Fibroblast of skin of right biceps (primary cell): ENCODE measurements around the gene SSBP3.

Source experiments
- DNase-seq: peaks from one replicate; pipeline ENCODE4 v3.0.0-alpha.2; 2013

Gene SSBP3

GRCh38 chr1:54409156-54410142 is 3.3 kb upstream of the SSBP3 start:
- DNase-seq = no peak

- DNase-seq = peak; percentile 87
Measured at GRCh38 chr1:54408147-54409066, 2.2 kb upstream of the SSBP3 start.

- DNase-seq = peak; percentile 94
Measured at GRCh38 chr1:54407404-54408146, 1.4 kb upstream of the SSBP3 start.

- no peak for DNase-seq
Measured at GRCh38 chr1:54407154-54407403, 885 bp upstream of the SSBP3 start.

- DNase-seq = no peak
Measured at GRCh38 chr1:54405898-54406293, 298 bp downstream of the SSBP3 start.

- peak; percentile 22 for DNase-seq
Measured at GRCh38 chr1:54404939-54405897, 976 bp downstream of the SSBP3 start.

GRCh38 chr1:54404263-54404662 is 1.9 kb downstream of the SSBP3 start:
- no peak for DNase-seq

GRCh38 chr1:54403808-54404261 is 2.4 kb downstream of the SSBP3 start:
- DNase-seq = peak; percentile 82

GRCh38 chr1:54403405-54403804 is 2.8 kb downstream of the SSBP3 start:
- no peak for DNase-seq

DNA sequence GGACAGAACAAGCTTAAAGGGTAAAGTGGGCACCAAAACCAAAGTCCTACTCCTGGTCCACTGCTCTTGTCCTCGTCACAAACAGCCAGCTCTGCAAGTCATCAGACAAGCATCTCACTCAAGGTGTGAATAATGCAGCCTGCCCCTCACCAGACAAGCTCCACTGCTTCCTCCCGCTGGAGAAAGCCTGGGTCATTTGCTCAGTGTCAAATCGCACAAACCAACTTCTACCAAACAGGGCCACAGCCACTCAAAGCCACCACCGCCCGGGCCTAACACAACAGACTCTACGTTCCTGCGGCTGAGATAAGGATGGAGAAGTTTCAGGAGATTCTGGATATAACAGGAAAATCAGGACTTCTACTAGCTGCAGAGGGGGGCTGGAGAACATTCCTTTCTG is 3.3 kb downstream of the SSBP3 start:
- DNase-seq = peak; percentile 45

- DNase-seq = no peak
Measured at GRCh38 chr1:54401799-54402198, 4.4 kb downstream of the SSBP3 start.

- no peak for DNase-seq
Measured at GRCh38 chr1:54400329-54400728, 5.9 kb downstream of the SSBP3 start.

DNA sequence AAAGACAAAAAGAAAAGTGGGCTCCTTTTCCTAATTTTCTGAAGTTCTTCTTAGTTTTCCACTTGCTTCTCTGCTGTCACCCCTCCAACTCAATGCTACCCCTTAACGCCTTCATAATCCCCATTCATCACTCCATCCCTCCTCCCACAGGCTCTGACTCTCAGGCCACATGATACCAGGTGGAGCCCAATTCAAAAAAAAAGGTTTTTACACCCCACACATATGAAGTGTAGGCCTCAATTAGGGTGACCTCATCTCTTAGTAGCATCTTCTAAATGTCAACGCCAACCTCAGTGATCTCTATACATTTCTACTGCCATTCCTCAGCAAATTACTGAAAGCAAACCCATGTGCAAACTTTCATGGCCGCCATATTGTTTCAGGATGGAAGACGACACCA is 6.4 kb downstream of the SSBP3 start:
- DNase-seq = no peak

GRCh38 chr1:54398963-54399528 is 7.1 kb downstream of the SSBP3 start:
- no peak for DNase-seq

DNA sequence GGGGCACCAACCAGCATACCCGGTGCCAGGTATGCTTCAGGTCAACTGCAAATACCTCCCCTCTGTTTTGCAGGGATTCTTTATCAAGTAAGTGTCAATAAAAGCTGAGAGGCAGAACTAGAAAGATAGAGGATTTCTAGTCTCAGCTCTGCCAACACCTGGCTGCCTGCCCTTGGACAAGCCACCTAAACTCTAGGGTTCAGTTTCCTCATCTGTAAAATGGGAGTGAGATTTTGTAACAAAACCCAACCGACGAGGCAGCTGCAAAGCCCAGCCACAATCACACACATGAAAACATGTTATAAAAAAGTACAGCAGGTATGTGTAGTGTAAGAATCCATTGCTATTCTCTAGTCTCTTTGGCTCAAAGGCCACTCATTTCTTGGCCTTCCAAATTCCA is 8.2 kb downstream of the SSBP3 start:
- DNase-seq = no peak

DNA sequence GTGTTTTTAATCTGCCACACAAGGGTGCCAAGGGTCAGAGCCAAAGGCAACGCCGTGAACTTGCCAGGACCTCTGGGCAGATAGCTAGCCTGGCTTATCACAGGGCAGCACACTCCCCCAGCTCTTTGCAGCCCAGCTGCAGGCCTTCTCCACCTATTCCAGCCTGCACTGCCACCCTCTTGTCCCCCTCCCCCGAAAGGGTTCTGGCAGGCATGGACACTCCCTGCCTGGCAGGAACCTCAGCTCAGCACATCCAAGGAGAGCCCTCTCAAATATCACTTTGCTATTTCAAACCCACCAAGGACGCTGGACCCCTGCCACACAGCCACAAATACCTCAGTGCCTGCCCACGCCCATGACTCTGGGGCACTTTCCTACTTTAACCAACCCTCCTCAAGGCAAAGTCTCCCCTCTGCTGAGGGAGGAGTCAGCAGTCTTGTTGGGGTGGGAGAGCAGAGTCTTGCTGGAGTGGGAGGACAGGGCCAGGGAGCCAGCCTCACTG is 9.1 kb downstream of the SSBP3 start:
- DNase-seq = no peak

- no peak for DNase-seq
Measured at GRCh38 chr1:54396261-54396933, 9.8 kb downstream of the SSBP3 start.

- no peak for DNase-seq
Measured at GRCh38 chr1:54395281-54395934, 10.8 kb downstream of the SSBP3 start.

DNA sequence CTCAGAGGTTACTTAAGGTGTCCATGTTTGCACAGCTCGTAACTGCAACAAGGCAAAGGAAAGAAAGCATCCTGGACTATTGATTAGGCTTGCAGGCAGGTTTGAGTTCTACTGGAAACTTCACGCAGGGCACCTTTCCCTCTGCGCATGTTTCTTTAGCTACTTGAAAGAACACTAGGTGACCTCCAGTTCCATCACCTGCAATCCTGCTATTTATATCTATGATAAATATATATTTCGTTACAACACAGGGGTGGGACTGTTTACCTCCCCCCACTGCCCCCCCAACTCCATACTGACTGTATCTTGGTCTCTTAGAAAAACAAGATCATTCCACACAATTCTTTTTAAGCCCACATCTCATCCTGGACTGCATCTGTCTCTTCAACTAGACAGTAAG is 12.1 kb downstream of the SSBP3 start:
- DNase-seq = no peak

DNA sequence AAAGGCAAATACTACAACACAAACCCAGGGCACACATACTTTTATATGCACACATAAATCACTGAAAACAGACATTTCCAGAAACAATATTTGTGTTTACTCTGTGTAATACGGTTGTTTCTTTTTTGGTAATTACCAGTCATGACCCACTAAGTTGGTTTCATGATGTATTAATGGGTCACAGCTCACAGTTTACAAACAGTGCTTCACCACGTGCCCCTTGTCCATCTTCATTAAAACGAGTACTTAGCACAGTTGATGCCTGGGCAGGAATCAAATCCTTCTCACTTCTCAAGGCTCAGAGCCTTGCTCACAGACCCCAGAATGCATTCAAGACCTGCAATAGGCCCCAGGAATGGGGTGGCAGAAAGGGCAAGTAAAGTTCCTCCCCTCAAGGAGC is 13.8 kb downstream of the SSBP3 start:
- no peak for DNase-seq
